ENCODE data around the gene BLACAT1.
"Not testable (repeated sequence)": the region's sequence is repeated elsewhere in the genome, so short reads cannot be mapped to it uniquely, and the experiment has no call there.

DNA sequence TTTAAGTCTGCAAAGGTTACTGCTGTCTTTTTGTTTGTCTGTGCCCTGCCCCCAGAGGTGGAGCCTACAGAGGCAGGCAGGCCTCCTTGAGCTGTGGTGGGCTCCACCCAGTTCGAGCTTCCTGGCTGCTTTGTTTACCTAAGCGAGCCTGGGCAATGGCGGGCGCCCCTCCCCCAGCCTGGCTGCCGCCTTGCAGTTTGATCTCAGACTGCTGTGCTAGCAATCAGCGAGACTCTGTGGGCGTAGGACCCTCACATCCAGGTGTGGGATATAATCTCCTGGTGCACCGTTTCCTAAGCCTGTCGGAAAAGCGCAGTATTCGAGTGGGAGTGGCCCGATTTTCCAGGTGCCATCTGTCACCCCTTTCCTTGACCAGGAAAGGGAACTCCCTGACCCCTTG lies 49.6 kb downstream of the BLACAT1 start:
- TF ChIP-seq, protein P1, sequence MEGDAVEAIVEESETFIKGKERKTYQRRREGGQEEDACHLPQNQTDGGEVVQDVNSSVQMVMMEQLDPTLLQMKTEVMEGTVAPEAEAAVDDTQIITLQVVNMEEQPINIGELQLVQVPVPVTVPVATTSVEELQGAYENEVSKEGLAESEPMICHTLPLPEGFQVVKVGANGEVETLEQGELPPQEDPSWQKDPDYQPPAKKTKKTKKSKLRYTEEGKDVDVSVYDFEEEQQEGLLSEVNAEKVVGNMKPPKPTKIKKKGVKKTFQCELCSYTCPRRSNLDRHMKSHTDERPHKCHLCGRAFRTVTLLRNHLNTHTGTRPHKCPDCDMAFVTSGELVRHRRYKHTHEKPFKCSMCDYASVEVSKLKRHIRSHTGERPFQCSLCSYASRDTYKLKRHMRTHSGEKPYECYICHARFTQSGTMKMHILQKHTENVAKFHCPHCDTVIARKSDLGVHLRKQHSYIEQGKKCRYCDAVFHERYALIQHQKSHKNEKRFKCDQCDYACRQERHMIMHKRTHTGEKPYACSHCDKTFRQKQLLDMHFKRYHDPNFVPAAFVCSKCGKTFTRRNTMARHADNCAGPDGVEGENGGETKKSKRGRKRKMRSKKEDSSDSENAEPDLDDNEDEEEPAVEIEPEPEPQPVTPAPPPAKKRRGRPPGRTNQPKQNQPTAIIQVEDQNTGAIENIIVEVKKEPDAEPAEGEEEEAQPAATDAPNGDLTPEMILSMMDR (conservative IDR thresholded peaks at IDR 0.05) = not testable (repeated sequence)
- not testable (repeated sequence) for TF ChIP-seq EZH2 (IDR thresholded peaks at IDR 0.05; ENCODE audit: low read depth)
